ENCODE data around the gene CCBE1. TPM values are rescaled to one million over a fixed set of nuclear protein-coding genes. Genes with fewer than 3 reads are reported as not detected.

The CCBE1 gene
- total and polyA plus RNA-seq, 7 donors, result 0.01 to 0.77 (median 0.14) TPM; not detected in 1

GRCh38 chr18:59605633-59606192 lies 91.5 kb downstream of the CCBE1 start:
- no peaks in the 10 kb centered on the region for H3K4me1 ChIP-seq
- no peaks in the 10 kb centered on the region for H3K36me3 ChIP-seq (ENCODE audit: insufficient read depth in 1 of 2, low read depth in 1 of 2)
- H3K27ac ChIP-seq, result no peak overlapping the region
- no peaks in the 10 kb centered on the region for H3K9me3 ChIP-seq
- intact Hi-C loops (cut with DNase I), result no loop called here
- ATAC-seq, result no peak
- H3K27me3 ChIP-seq (ENCODE audit: insufficient read depth in 3 of 3, low read length in 2 of 3), result no peaks in the 10 kb centered on the region
- no peak for TF ChIP-seq CTCF (IDR thresholded peaks at IDR 0.05)
- WGBS, 3 donors, result 68 to 75% (median 70%) methylated on average over 13 of the region's 13 CpGs
- DNase-seq, result no peak
- H3K4me3 ChIP-seq, result no peak overlapping the region

DNA sequence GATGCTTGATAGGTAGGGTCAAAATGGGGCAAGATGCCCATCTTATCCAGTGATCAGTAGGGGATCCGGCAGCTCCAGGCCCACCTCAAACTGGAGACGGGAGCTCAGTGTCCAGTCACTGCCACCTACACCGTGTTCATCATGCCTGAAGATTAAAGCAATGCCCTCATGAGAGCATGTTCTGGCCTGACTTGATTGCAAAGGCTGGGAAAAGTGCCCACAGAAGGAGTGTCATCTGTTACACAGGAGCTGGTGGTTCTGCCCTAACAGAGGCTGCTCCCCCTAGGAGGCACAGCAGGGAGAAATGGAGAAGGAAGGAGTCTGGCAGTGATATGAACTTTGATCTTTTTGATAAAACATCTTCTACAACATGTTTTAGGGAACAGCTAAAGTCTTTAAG lies 92.3 kb downstream of the CCBE1 start:
- DNase-seq (no peak), ATAC-seq (no peak)
- TF ChIP-seq CTCF (IDR thresholded peaks at IDR 0.05), result no peak
- Histone ChIP-seq H3K9me3 (no peaks in the 10 kb centered on the region), H3K4me3 (no peak overlapping the region), H3K36me3 (ENCODE audit: insufficient read depth in 1 of 2, low read depth in 1 of 2) (no peaks in the 10 kb centered on the region), H3K27ac (no peak overlapping the region), H3K27me3 (ENCODE audit: insufficient read depth in 3 of 3, low read length in 2 of 3) (no peaks in the 10 kb centered on the region), H3K4me1 (no peaks in the 10 kb centered on the region)
- intact Hi-C loops (cut with DNase I), result no loop called here
- WGBS, 3 donors, result 70 to 78% (median 71%) methylated on average over 3 of the region's 3 CpGs

DNA sequence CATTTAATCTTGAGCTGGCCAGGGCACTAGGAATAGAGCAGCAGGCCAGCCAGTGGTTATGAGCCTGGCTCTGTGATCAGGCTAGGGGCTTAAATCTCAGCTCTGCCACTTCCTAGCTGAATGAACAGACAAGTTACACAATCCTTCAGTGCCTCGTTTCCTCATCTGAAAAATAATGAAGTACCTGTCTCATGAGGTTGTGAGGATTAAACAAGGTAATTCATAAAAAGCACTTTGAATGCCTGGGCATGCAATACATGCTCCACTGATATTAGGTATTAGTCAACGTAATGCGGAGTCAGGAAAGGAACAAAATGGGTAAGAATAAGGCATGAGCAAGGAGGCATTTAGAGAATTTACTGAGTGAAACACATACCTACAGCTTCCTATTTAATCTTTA lies 100.2 kb downstream of the CCBE1 start:
- no peak overlapping the region for H3K27ac ChIP-seq
- H3K4me1 ChIP-seq, result no peaks in the 10 kb centered on the region
- ATAC-seq, result no peak
- 77 to 85% (median 78%) methylated on average over 3 of the region's 3 CpGs for WGBS, 3 donors
- peaks cover 0 to 2% (median 0%) of the 10 kb centered on the region in 3 donors for H3K27me3 ChIP-seq (ENCODE audit: insufficient read depth in 3 of 3, low read length in 2 of 3)
- no peaks in the 10 kb centered on the region for H3K36me3 ChIP-seq (ENCODE audit: insufficient read depth in 1 of 2, low read depth in 1 of 2)
- no peak for TF ChIP-seq CTCF (IDR thresholded peaks at IDR 0.05)
- intact Hi-C loops (cut with DNase I), result no loop called here
- no peaks in the 10 kb centered on the region for H3K9me3 ChIP-seq
- DNase-seq, result no peak
- no peak overlapping the region for H3K4me3 ChIP-seq

GRCh38 chr18:59593291-59593717 lies 103.9 kb downstream of the CCBE1 start:
- Histone ChIP-seq H3K36me3 (ENCODE audit: insufficient read depth in 1 of 2, low read depth in 1 of 2) (no peaks in the 10 kb centered on the region), H3K4me1 (no peaks in the 10 kb centered on the region), H3K27me3 (ENCODE audit: insufficient read depth in 3 of 3, low read length in 2 of 3) (no peaks in the 10 kb centered on the region), H3K9me3 (no peaks in the 10 kb centered on the region), H3K4me3 (no peak overlapping the region), H3K27ac (no peak overlapping the region)
- ATAC-seq, result no peak
- no peak for DNase-seq
- intact Hi-C loops (cut with DNase I), result no loop called here
- no peak for TF ChIP-seq CTCF (IDR thresholded peaks at IDR 0.05)

DNA sequence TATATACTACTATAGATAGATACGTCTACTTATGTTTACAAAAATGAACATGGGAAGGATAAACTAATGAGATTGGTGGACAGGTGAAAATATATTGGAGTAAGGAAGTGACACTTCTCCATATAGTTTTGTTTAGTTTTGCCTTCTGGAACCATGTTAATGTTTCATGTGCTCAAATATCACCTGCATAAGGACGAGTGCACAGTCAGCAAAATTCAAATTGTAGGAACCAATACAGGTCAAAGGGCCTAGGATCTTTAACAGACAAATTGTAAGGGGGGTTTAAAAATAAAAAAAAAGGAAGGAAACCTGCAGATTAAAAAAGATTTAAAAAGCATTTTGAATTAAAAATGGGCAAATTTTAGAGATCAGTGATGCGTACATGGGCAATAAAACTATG lies 104.6 kb downstream of the CCBE1 start:
- H3K27me3 ChIP-seq (ENCODE audit: insufficient read depth in 3 of 3, low read length in 2 of 3), result no peaks in the 10 kb centered on the region
- no peak for TF ChIP-seq CTCF (IDR thresholded peaks at IDR 0.05)
- H3K27ac ChIP-seq, result no peak overlapping the region
- ATAC-seq (no peak), DNase-seq (no peak)
- 95 to 98% (median 98%) methylated on average over 3 of the region's 3 CpGs for WGBS, 3 donors
- no peaks in the 10 kb centered on the region for H3K9me3 ChIP-seq
- H3K36me3 ChIP-seq (ENCODE audit: insufficient read depth in 1 of 2, low read depth in 1 of 2), result no peaks in the 10 kb centered on the region
- no peak overlapping the region for H3K4me3 ChIP-seq
- intact Hi-C loops (cut with DNase I), result no loop called here
- no peaks in the 10 kb centered on the region for H3K4me1 ChIP-seq

All from psoas muscle (tissue), 8 donors.